HepG2 (cell line): Measurements from ENCODE around the gene RARS1. TPM values are rescaled to one million over a fixed set of nuclear protein-coding genes. Genes with fewer than 3 reads are reported as not detected.

ENCODE experiments used
- ATAC-seq: fragments of 200-7000 bp; cut with Tn5 transposase; 3 replicates; pipeline ENCODE4 v1.9.1; 2020; ENCODE audit warnings: mild to moderate bottlenecking, moderate library complexity
- BruUV-seq: library from RNA; stranded (reverse); fragments of 400-500 nt; replicated peaks from 2 replicates; lab custom pipeline; 2021; lab: Mats Ljungman, UMichigan
- CTCF ChIA-PET: fragments of 300-600 bp; formaldehyde crosslinking; extraction: SDS; loops from one replicate; lab custom pipeline; 2021; ENCODE audit warnings: low total read pairs, inconsistent platforms, low intra/inter-chr PET ratio; lab: Yijun Ruan, JAX
- POLR2A ChIA-PET: fragments of 350-600 bp; sonication (Branson Sonifier 250); formaldehyde crosslinking; loops from one replicate; lab custom pipeline; 2020; ENCODE audit warnings: antibody characterized with exemption, inconsistent platforms; lab: Yijun Ruan, JAX
- DNase-seq: peaks from one replicate; pipeline ENCODE4 v3.0.0-alpha.2; 2015; ENCODE audit warnings: low spot score
- FAIRE-seq: peaks from 3 replicates; lab custom pipeline; 2011; peaks lifted over from hg19 to GRCh38; lab: Jason Lieb, UNC
- H2AFZ ChIP-seq: one replicate; pipeline ENCODE4 v1.6.1; 2011; ENCODE audit warnings: low read length, inconsistent platforms
- H3K27ac ChIP-seq: fragments of 300-600 bp; 3 replicates; pipeline ENCODE4 v1.8.0; 2011; ENCODE audit warnings: mixed run types, mild to moderate bottlenecking, mixed read lengths, low read length, inconsistent platforms; ENCODE audit not compliant: insufficient read depth; ENCODE audit errors: extremely low read length
- H3K27me3 ChIP-seq, 2 experiments: fragments of 200-600 bp in 1 of 2; 2 replicates in 1 of 2; 3 replicates in 1 of 2; pipeline versions ENCODE4 v1.6.0 to v1.8.0; 2011; ENCODE audit warnings: low read length in 2 of 2, mild to moderate bottlenecking in 2 of 2, moderate library complexity in 2 of 2, inconsistent platforms in 1 of 2; ENCODE audit not compliant: insufficient read depth in 2 of 2, control insufficient read depth in 1 of 2
- H3K36me3 ChIP-seq, 2 experiments: fragments of 200-600 bp in 1 of 2; replicated peaks in 1 of 2; 2 replicates in 1 of 2; 3 replicates in 1 of 2; pipeline versions ENCODE4 v1.5.1 to v1.8.0; 2011; ENCODE audit warnings: low read length in 2 of 2, inconsistent platforms in 1 of 2; ENCODE audit not compliant: insufficient read depth in 2 of 2, control insufficient read depth in 1 of 2
- H3K4me1 ChIP-seq: 2 replicates; pipeline ENCODE4 v1.5.1; 2012; ENCODE audit warnings: low read length, inconsistent platforms; ENCODE audit not compliant: insufficient read depth
- H3K4me2 ChIP-seq: 2 replicates; pipeline ENCODE4 v1.6.0; 2011; ENCODE audit warnings: low read depth, low read length, inconsistent platforms
- H3K4me3 ChIP-seq, 3 experiments: fragments of 200-600 bp in 1 of 3; sonication (generic), shearing (Covaris generic) in 1 of 3; replicated peaks in 1 of 3; 2 replicates each; pipeline ENCODE4 v1.5.1; 2011 to 2016; ENCODE audit warnings: low read length in 3 of 3, inconsistent platforms in 2 of 3, low read depth in 2 of 3, mild to moderate bottlenecking in 2 of 3, control low read depth in 1 of 3, mixed read lengths in 1 of 3; ENCODE audit not compliant: insufficient read depth in 1 of 3
- H3K79me2 ChIP-seq: one replicate; pipeline ENCODE4 v1.6.1; 2011; ENCODE audit warnings: low read length, inconsistent platforms; ENCODE audit not compliant: insufficient read depth
- H3K9ac ChIP-seq: 2 replicates; pipeline ENCODE4 v1.6.0; 2011; ENCODE audit warnings: mild to moderate bottlenecking, low read depth, low read length, inconsistent platforms; ENCODE audit not compliant: insufficient read depth
- H3K9me3 ChIP-seq: 2 replicates; pipeline ENCODE4 v1.5.1; 2012; ENCODE audit warnings: mild to moderate bottlenecking, low read length
- H4K20me1 ChIP-seq: 2 replicates; pipeline ENCODE4 v1.6.0; 2011; ENCODE audit warnings: inconsistent platforms, mild to moderate bottlenecking, low read length, moderate library complexity; ENCODE audit not compliant: insufficient read depth
- ATM ChIP-seq: fragments of 450-650 bp; IDR thresholded peaks from 2 replicates; pipeline ENCODE4 v1.7.1; 2017; ENCODE audit warnings: mild to moderate bottlenecking, borderline replicate concordance
- CAMTA2 ChIP-seq: sonication (generic); formaldehyde crosslinking; IDR thresholded peaks from 2 replicates; pipeline ENCODE4 v1.4.0; 2020; ENCODE audit warnings: mild to moderate bottlenecking, missing genetic modification reagents, borderline replicate concordance
- EHMT2 ChIP-seq: fragments of 200-600 bp; sonication (generic); IDR thresholded peaks from 2 replicates; pipeline ENCODE4 v1.7.0; 2017; ENCODE audit warnings: antibody characterized with exemption, low read depth, low read length, borderline replicate concordance
- HHEX ChIP-seq: IDR thresholded peaks from 2 replicates; pipeline ENCODE4 v1.6.1; 2016; ENCODE audit warnings: control low read depth
- KDM6A ChIP-seq: IDR thresholded peaks from 2 replicates; pipeline ENCODE4 v1.6.1; 2016; ENCODE audit warnings: low read depth
- MYC ChIP-seq: sonication (generic); formaldehyde crosslinking; IDR thresholded peaks from 2 replicates; pipeline ENCODE4 v1.9.0; 2021; ENCODE audit warnings: missing genetic modification reagents, borderline replicate concordance
- SMAD9 ChIP-seq: sonication (generic); formaldehyde crosslinking; IDR thresholded peaks from 2 replicates; pipeline ENCODE4 v1.5.1; 2020; ENCODE audit warnings: mild to moderate bottlenecking, missing genetic modification reagents
- SMARCC2 ChIP-seq: fragments of 450-650 bp; IDR thresholded peaks from 2 replicates; pipeline ENCODE4 v1.6.1; 2017; ENCODE audit warnings: antibody characterized with exemption, mild to moderate bottlenecking
- STAT6 ChIP-seq: sonication (generic); formaldehyde crosslinking; IDR thresholded peaks from 2 replicates; pipeline ENCODE4 v1.4.0; 2020; ENCODE audit warnings: missing genetic modification reagents, mild to moderate bottlenecking, borderline replicate concordance
- TFDP1 ChIP-seq: IDR thresholded peaks from 2 replicates; pipeline ENCODE4 v1.6.1; 2016; ENCODE audit warnings: missing compliant biosample characterization, missing genetic modification reagents, borderline replicate concordance
- ZBTB1 ChIP-seq: sonication (generic); formaldehyde crosslinking; IDR thresholded peaks from 2 replicates; pipeline ENCODE4 v1.4.0; 2020; ENCODE audit warnings: missing genetic modification reagents, borderline replicate concordance
- ZNF563 ChIP-seq: sonication (generic); formaldehyde crosslinking; IDR thresholded peaks from 2 replicates; pipeline ENCODE4 v1.8.0; 2022; ENCODE audit warnings: mild to moderate bottlenecking, moderate library complexity, missing genetic modification reagents
- ZNF572 ChIP-seq: sonication (generic); formaldehyde crosslinking; IDR thresholded peaks from 2 replicates; pipeline ENCODE4 v1.5.1; 2020; ENCODE audit warnings: mild to moderate bottlenecking, missing genetic modification reagents
- ZNF746 ChIP-seq: sonication (generic); formaldehyde crosslinking; IDR thresholded peaks from 2 replicates; pipeline ENCODE4 v1.8.0; 2022; ENCODE audit warnings: mild to moderate bottlenecking, missing genetic modification reagents
- ZSCAN30 ChIP-seq: sonication (generic); formaldehyde crosslinking; IDR thresholded peaks from 2 replicates; pipeline ENCODE4 v1.5.0; 2020; ENCODE audit warnings: mild to moderate bottlenecking, missing genetic modification reagents
- WGBS: methylation state at CpG from one replicate; pipeline ENCODE4 v1.1.6; 2017; ENCODE audit warnings: low lambda C conversion rate; 5-methylcytosine and 5-hydroxymethylcytosine counted together
- in situ Hi-C: cut with HindIII; loops from 2 replicates; pipeline ENCODE4 v1.10.0; 2017; ENCODE audit warnings: low pct_unique_long_range_greater_than_20kb; ENCODE audit not compliant: extremely low pct_ligation_motif_present
- intact Hi-C: fragments of 100-400 bp; cut with micrococcal nuclease; formaldehyde crosslinking; loops from one replicate; pipeline ENCODE4 v1.10.0; 2022; ENCODE audit not compliant: unreplicated experiment
- polyA plus RNA-seq, 8 experiments: library from polyadenylated mRNA; depleted of rRNA in 3 of 8; stranded (reverse) in 7 of 8; unstranded in 1 of 8; fragments of >200 nt; fragmentation: Illumina TruSeq in 4 of 8; extraction: Trizol in 4 of 8; gene quantifications; 2 replicates each; pipeline versions ENCODE4 v1.2.1 to v1.2.3, GENCODE V29; 2011 to 2016; ENCODE audit warnings: low read depth in 4 of 8, missing spikeins in 1 of 8, mixed read lengths in 1 of 8; ENCODE audit not compliant: insufficient read depth in 1 of 8
- total RNA-seq, 5 experiments: library from RNA; depleted of rRNA; stranded (reverse); fragments of >200 nt; fragmentation: Illumina TruSeq; extraction: Trizol; gene quantifications; 2 replicates each; pipeline ENCODE4 v1.2.3, GENCODE V29; 2016; ENCODE audit warnings: low read depth in 1 of 5
- TF ChIP-seq, protein P1 (sequence below), 2 experiments: fragments of 450-650 bp in 1 of 2; sonication (generic) in 1 of 2; formaldehyde crosslinking; IDR thresholded peaks; 2 replicates each; pipeline versions ENCODE4 v1.5.0 to v1.8.0; 2020 to 2022; ENCODE audit warnings: mild to moderate bottlenecking in 1 of 2, missing genetic modification reagents in 1 of 2
- TF ChIP-seq, protein P2 (sequence below): sonication (generic); formaldehyde crosslinking; IDR thresholded peaks from 2 replicates; pipeline ENCODE4 v1.4.0; 2020; ENCODE audit warnings: missing genetic modification reagents

RARS1 gene
- total and polyA plus RNA-seq, 2 of the 13 experiments (the other 11 are each of a cell fraction or from before 2014, with no cell fraction given) = 54.6 to 170 TPM

DNA sequence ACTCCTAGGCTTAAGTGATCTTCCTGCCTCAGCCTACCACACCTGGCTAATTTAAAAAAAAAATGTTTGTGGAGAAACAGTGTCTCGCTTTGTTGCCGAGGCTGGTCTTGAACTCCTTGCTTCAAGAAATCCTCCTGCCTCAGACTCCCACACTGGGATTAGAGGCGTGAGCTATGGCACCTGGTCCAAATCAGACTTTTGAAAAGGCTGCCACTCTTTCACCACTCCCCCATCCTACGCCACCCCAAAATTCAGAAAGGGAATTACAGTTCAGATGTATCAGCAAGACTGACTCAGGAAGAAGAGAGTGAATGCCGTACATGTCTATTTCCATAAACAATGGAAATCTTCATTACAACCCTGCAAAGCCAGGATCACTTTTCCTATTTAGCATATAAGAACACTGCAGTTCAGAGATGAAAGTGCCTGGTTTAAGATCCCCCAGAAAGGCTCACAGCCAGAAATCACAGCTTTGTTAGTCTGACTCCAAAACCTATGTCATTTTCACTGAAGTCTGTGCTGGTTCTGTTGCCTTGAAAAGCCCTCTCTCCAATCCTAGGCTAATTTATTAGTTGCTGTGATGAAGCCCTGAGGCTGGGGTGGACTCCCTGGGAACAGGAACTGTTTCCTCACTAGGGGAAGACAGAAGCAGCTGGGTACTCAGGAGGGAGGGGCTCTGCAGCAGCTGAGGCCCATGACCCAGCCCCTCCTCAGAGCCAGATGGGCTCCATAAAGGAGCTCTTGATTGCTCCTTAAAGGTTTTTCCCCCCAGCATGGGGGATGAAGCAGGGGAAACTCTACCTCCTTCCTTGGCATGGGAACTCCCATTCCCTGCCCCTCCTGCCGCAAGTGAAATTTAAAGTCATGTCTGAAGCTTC is 46.0 kb downstream of the RARS1 start:
- intact Hi-C loops = no loop called here
- POLR2A ChIA-PET = no interaction called here

More for the DNA sequence above, 46.0 kb downstream of the RARS1 start:
- no peaks in the 10 kb centered on the region for H3K79me2 ChIP-seq
- CTCF ChIA-PET = no interaction called here
- in situ Hi-C loops = no loop called here
- no peak overlapping the region for H3K27ac ChIP-seq
- no TSS peak for BruUV-seq
- FAIRE-seq (no peak), ATAC-seq (no peak), DNase-seq (no peak)
- no peaks in the 10 kb centered on the region for H4K20me1 ChIP-seq
- WGBS = 27% methylated on average over 6 of the region's 6 CpGs
- peaks cover 0 to 15% of the 10 kb centered on the region in 2 experiments; a peak in 4 of 5 replicates for H3K27me3 ChIP-seq
- peaks cover 5% of the 10 kb centered on the region; the same call in 1 of the 2 replicates for H3K4me1 ChIP-seq
- H3K36me3 ChIP-seq = no peaks in the 10 kb centered on the region
- H3K4me2 ChIP-seq = no peak overlapping the region
- TF ChIP-seq SMAD9 (CRISPR knock-in tag) = no peak
- TF ChIP-seq ZNF563 (CRISPR knock-in tag) = no peak
- TF ChIP-seq SMARCC2 = no peak
- no peak for TF ChIP-seq HHEX (CRISPR knock-in tag)
- no peak for TF ChIP-seq MYC
- TF ChIP-seq EHMT2 = no peak
- TF ChIP-seq ATM = no peak
- no peak for TF ChIP-seq STAT6 (CRISPR knock-in tag)
- TF ChIP-seq CAMTA2 = no peak
- TF ChIP-seq ZNF746 (CRISPR knock-in tag) = no peak
- TF ChIP-seq KDM6A (CRISPR knock-in tag) = no peak
- TF ChIP-seq ZSCAN30 (CRISPR knock-in tag) = no peak
- TF ChIP-seq, protein P1, sequence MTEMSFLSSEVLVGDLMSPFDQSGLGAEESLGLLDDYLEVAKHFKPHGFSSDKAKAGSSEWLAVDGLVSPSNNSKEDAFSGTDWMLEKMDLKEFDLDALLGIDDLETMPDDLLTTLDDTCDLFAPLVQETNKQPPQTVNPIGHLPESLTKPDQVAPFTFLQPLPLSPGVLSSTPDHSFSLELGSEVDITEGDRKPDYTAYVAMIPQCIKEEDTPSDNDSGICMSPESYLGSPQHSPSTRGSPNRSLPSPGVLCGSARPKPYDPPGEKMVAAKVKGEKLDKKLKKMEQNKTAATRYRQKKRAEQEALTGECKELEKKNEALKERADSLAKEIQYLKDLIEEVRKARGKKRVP (CRISPR knock-in tag; IDR thresholded peaks at IDR 0.05) = no peak
- no peak for TF ChIP-seq ZBTB1 (CRISPR knock-in tag)
- no peak for TF ChIP-seq ZNF572 (CRISPR knock-in tag)
- TF ChIP-seq, protein P2, sequence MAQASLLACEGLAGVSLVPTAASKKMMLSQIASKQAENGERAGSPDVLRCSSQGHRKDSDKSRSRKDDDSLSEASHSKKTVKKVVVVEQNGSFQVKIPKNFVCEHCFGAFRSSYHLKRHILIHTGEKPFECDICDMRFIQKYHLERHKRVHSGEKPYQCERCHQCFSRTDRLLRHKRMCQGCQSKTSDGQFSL (CRISPR knock-in tag) = no peak
- no peak for TF ChIP-seq TFDP1
- H3K4me3 ChIP-seq = no peak overlapping the region
- H3K9me3 ChIP-seq = no peaks in the 10 kb centered on the region
- H2AFZ ChIP-seq = no peak overlapping the region
- H3K9ac ChIP-seq = no peak overlapping the region
